ENCODE data around the gene CLDN4. TPM values are rescaled to one million over a fixed set of nuclear protein-coding genes. Genes with fewer than 3 reads are reported as not detected.

The CLDN4 gene
- total and polyA plus RNA-seq, 2 experiments from 2014 or later, result 11.6 to 19.4 TPM

GRCh38 chr7:73860859-73861258, 30.1 kb downstream of the CLDN4 start, which contains the start of gene TMEM270:
Gene TMEM270 (plus strand): TSS chr7:73861159. CDS start chr7:73861195, 36 bp downstream.
- H3K36me3 Mint-ChIP-seq (ENCODE audit: low read depth), result no peaks in the 10 kb centered on the region
- ATAC-seq, result no peak
- H3K4me1 ChIP-seq (ENCODE audit: insufficient read depth), result no peaks in the 10 kb centered on the region
- H3K27me3 Mint-ChIP-seq (ENCODE audit: insufficient read depth, low read depth, poor library complexity), result peaks cover 13% of the 10 kb centered on the region
- no peak within 1 kb of the TSS for H3K27ac ChIP-seq (ENCODE audit: low read depth)
- no peak for DNase-seq (ENCODE audit: low spot score)
- no peak within 1 kb of the TSS for H3K27ac Mint-ChIP-seq
- no peaks in the 10 kb centered on the region for H3K79me2 ChIP-seq (replicated peaks; ENCODE audit: insufficient read depth)
- no peak within 1 kb of the TSS for H3K4me3 ChIP-seq
- H3K4me1 Mint-ChIP-seq, result no peaks in the 10 kb centered on the region; the same call in 2 of the 3 replicates
- H3K4me2 ChIP-seq, result no peak within 1 kb of the TSS
- H3K9me3 Mint-ChIP-seq, result peaks cover 3% of the 10 kb centered on the region
- H3F3A ChIP-seq (replicated peaks; ENCODE audit: low read depth), result no peaks in the 10 kb centered on the region
- H3K9me2 ChIP-seq (ENCODE audit: insufficient read depth), result no peaks in the 10 kb centered on the region
- H3K4me3 Mint-ChIP-seq, result no peak within 1 kb of the TSS
- no peaks in the 10 kb centered on the region for H4K20me1 ChIP-seq (replicated peaks; ENCODE audit: insufficient read depth)
- TF ChIP-seq CREB1 (CRISPR knock-in tag; IDR thresholded peaks at IDR 0.05; ENCODE audit: low read depth) (no peak), EZH2phosphoT487 (IDR thresholded peaks at IDR 0.05; ENCODE audit: unreplicated experiment) (no peak), ETS1 (IDR thresholded peaks at IDR 0.05) (no peak), ZNF331 (CRISPR knock-in tag; IDR thresholded peaks at IDR 0.05; ENCODE audit: low read depth) (no peak), ZNF462 (CRISPR knock-in tag; IDR thresholded peaks at IDR 0.05) (no peak)
- H3K36me3 ChIP-seq (ENCODE audit: insufficient read depth), result no peaks in the 10 kb centered on the region
- no peak within 1 kb of the TSS for H2AFZ ChIP-seq
- H3K27me3 ChIP-seq (ENCODE audit: insufficient read depth), result no peaks in the 10 kb centered on the region
